Epithelial cell of proximal tubule (primary cell): ENCODE data around the gene MATN4. TPM values are rescaled to one million over a fixed set of nuclear protein-coding genes. Genes with fewer than 3 reads are reported as not detected.

Experiments
- DNase-seq: peaks from one replicate; pipeline ENCODE4 v3.0.0-alpha.2; 2011; ENCODE audit warnings: low read depth
- H3K4me3 ChIP-seq: 2 replicates; pipeline ENCODE4 v1.5.1; 2011; ENCODE audit warnings: low read depth, mild to moderate bottlenecking, low read length
- CTCF ChIP-seq: conservative IDR thresholded peaks from 2 replicates; pipeline ENCODE4 v1.5.1; 2012; ENCODE audit warnings: low read depth, mild to moderate bottlenecking, low read length
- total RNA-seq: library from RNA; depleted of rRNA; stranded (reverse); fragments of >200 nt; gene quantifications from 2 replicates; pipeline ENCODE4 v1.2.3, GENCODE V29; 2015

MATN4 gene
- total RNA-seq, 1 donor from 2014 or later = not detected

- H3K4me3 ChIP-seq = no peak overlapping the region
- no peak for DNase-seq
- TF ChIP-seq CTCF = no peak
Measured at GRCh38 chr20:45297786-45298497, 10.2 kb downstream of the MATN4 start.

GRCh38 chr20:45294659-45295058, 13.4 kb downstream of the MATN4 start:
- no peak overlapping the region for H3K4me3 ChIP-seq
- DNase-seq = no peak
- no peak for TF ChIP-seq CTCF

GRCh38 chr20:45294003-45294368, 14.1 kb downstream of the MATN4 start:
- no peak for TF ChIP-seq CTCF
- DNase-seq = no peak
- peak overlapping the region; percentile 63 for H3K4me3 ChIP-seq

DNA sequence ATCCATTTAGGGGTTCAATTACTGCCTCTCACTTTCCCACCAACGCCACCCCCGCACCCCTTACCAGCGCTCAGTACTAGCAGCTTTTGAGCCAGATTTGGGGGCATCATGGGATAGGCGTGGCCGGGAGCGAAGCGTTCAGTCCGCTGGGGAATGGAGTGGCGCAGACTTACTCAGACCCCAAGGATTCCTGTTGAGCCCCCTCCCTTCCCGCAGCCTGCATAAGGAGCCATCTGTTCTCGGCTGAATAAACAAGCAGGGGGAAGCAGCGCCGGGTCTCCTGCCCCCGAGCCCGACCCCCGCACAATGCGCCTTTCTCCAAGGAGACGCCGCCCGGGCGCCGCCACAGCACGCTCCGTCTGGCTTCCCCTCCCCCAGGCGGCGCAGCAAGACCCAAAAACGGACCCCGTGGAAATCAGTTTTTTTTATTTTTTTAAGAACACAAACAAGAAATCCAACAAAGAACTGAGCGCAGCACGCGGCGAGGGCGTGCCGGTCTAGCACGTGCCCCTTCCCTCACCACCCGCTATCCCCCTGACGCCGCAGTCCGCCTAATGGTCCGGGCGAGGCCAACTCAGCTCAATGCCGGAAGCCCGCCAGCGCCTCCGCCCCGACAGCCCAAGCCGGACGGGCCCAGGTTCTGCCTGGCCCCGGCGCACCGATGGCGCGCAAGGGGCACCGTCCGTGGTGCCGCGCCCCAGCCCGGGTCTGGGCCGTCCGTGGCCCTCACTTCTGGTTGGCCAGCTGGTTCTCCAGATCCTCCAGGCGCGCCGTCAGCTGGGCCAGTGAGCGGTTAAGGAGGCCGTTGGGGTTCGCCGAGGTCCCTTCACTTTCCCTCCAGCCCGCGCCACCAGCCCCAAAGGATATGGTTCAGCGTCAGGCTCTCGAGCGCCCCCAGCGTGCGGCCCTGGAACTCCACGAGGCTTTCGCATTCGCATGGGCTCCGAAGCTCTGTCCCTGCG, 14.8 kb downstream of the MATN4 start:
- TF ChIP-seq CTCF = peak; percentile 86
- DNase-seq = no peak
- peak overlapping the region; percentile 63 for H3K4me3 ChIP-seq

GRCh38 chr20:45292343-45292742, 15.8 kb downstream of the MATN4 start:
- no peak overlapping the region for H3K4me3 ChIP-seq
- no peak for DNase-seq
- no peak for TF ChIP-seq CTCF

DNA sequence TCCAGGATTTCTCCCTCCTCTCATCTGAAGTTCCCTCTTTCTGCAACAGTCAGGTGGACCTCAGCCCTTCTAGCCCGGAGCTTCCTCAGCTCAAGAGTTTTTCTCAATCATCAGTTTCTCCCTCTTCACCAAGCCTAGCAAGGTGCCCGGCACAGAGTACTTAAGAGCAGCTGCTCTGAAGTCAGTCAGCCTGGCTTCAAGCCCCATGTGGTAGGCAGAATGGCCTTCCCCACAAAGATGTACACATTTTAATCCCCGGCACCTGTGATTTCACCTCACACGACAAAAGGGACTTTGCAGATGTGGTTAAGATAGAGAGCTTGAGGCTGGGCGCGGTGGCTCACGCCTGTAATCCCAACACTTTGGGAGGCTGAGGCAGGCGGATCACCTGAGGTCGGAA, 16.6 kb downstream of the MATN4 start:
- no peak for DNase-seq
- TF ChIP-seq CTCF = no peak
- H3K4me3 ChIP-seq = no peak overlapping the region
